ENCODE measurements around the gene TMEM178B.

The TMEM178B gene

GRCh38 chr7:141454338-141454737, 380.5 kb downstream of the TMEM178B start:
- Histone ChIP-seq H3K4me2 (ENCODE audit: low read length) (no peak overlapping the region), H3K4me1 (ENCODE audit: control insufficient read depth, low read length) (no peaks in the 10 kb centered on the region), H4K20me1 (ENCODE audit: control insufficient read depth, insufficient read depth, low read depth, low read length) (no peaks in the 10 kb centered on the region), H3K27ac (ENCODE audit: low read depth, low read length) (no peak overlapping the region), H3K4me3 (ENCODE audit: low read length) (no peak overlapping the region), H3K36me3 (ENCODE audit: control insufficient read depth, low read length) (no peaks in the 10 kb centered on the region), H3K27me3 (ENCODE audit: control insufficient read depth, low read length) (peaks cover 10% of the 10 kb centered on the region; the same call in 1 of the 2 replicates), H3K9me2 (replicated peaks; ENCODE audit: control insufficient read depth, low read length) (no peaks in the 10 kb centered on the region), H3K79me2 (ENCODE audit: control insufficient read depth, low read length) (no peaks in the 10 kb centered on the region), H3F3A (ENCODE audit: control insufficient read depth, insufficient read depth) (no peaks in the 10 kb centered on the region), H3K9me3 (ENCODE audit: control insufficient read depth, insufficient read depth, low read length) (no peaks in the 10 kb centered on the region)
- TF ChIP-seq CTCF (IDR thresholded peaks at IDR 0.05; ENCODE audit: low read depth, low read length, poor library complexity, severe bottlenecking) (no peak), EZH2phosphoT487 (IDR thresholded peaks at IDR 0.05; ENCODE audit: borderline replicate concordance, low read length) (no peak)

GRCh38 chr7:141455723-141456122, 381.9 kb downstream of the TMEM178B start:
- no peaks in the 10 kb centered on the region for H3K4me1 ChIP-seq (ENCODE audit: control insufficient read depth, low read length)
- no peak overlapping the region for H3K27ac ChIP-seq (ENCODE audit: low read depth, low read length)
- no peaks in the 10 kb centered on the region for H3K9me3 ChIP-seq (ENCODE audit: control insufficient read depth, insufficient read depth, low read length)
- H3K79me2 ChIP-seq (ENCODE audit: control insufficient read depth, low read length) = no peaks in the 10 kb centered on the region
- H3K4me2 ChIP-seq (ENCODE audit: low read length) = no peak overlapping the region
- peaks cover 10% of the 10 kb centered on the region; the same call in 1 of the 2 replicates for H3K27me3 ChIP-seq (ENCODE audit: control insufficient read depth, low read length)
- no peaks in the 10 kb centered on the region for H3K9me2 ChIP-seq (replicated peaks; ENCODE audit: control insufficient read depth, low read length)
- H3K4me3 ChIP-seq (ENCODE audit: low read length) = no peak overlapping the region
- H4K20me1 ChIP-seq (ENCODE audit: control insufficient read depth, insufficient read depth, low read depth, low read length) = no peaks in the 10 kb centered on the region
- no peaks in the 10 kb centered on the region for H3F3A ChIP-seq (ENCODE audit: control insufficient read depth, insufficient read depth)
- H3K36me3 ChIP-seq (ENCODE audit: control insufficient read depth, low read length) = no peaks in the 10 kb centered on the region
- TF ChIP-seq EZH2phosphoT487 (IDR thresholded peaks at IDR 0.05; ENCODE audit: borderline replicate concordance, low read length) (no peak), CTCF (IDR thresholded peaks at IDR 0.05; ENCODE audit: low read depth, low read length, poor library complexity, severe bottlenecking) (no peak)

- no peak overlapping the region for H3K4me2 ChIP-seq (ENCODE audit: low read length)
- H3K79me2 ChIP-seq (ENCODE audit: control insufficient read depth, low read length) = no peaks in the 10 kb centered on the region
- H4K20me1 ChIP-seq (ENCODE audit: control insufficient read depth, insufficient read depth, low read depth, low read length) = no peaks in the 10 kb centered on the region
- TF ChIP-seq EZH2phosphoT487 (IDR thresholded peaks at IDR 0.05; ENCODE audit: borderline replicate concordance, low read length) = no peak
- TF ChIP-seq CTCF (IDR thresholded peaks at IDR 0.05; ENCODE audit: low read depth, low read length, poor library complexity, severe bottlenecking) = no peak
- H3K4me1 ChIP-seq (ENCODE audit: control insufficient read depth, low read length) = no peaks in the 10 kb centered on the region
- H3K9me3 ChIP-seq (ENCODE audit: control insufficient read depth, insufficient read depth, low read length) = no peaks in the 10 kb centered on the region
- H3K27ac ChIP-seq (ENCODE audit: low read depth, low read length) = no peak overlapping the region
- H3K27me3 ChIP-seq (ENCODE audit: control insufficient read depth, low read length) = peaks cover 10% of the 10 kb centered on the region; the same call in 1 of the 2 replicates
- no peaks in the 10 kb centered on the region for H3F3A ChIP-seq (ENCODE audit: control insufficient read depth, insufficient read depth)
- no peaks in the 10 kb centered on the region for H3K9me2 ChIP-seq (replicated peaks; ENCODE audit: control insufficient read depth, low read length)
- H3K36me3 ChIP-seq (ENCODE audit: control insufficient read depth, low read length) = no peaks in the 10 kb centered on the region
- no peak overlapping the region for H3K4me3 ChIP-seq (ENCODE audit: low read length)
These were observed 382.4 kb downstream of the TMEM178B start for GRCh38 chr7:141456298-141456697.

Data from DOHH2 (cell line).